ENCODE measurements around the gene SNX7.

DNA sequence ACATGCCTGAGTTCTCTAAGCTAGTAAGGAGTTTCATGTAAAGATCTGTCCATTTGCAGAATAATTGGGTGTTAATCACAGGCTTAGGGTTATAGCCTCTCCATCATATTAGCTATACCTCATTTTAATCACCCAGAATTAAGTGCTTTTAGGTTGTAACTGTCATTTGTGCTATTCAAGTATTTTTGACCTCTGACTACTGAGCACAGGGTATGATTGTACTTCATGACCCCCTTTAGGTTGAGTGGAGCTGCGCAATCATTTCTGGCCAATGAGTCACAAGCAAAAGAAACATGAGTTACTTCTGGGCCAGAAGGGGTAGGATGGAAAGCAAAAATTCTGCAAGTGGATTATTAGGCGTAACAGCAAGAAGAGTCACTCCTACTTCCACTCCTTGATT lies 8.4 kb upstream of the SNX7 start:
- TF ChIP-seq CTCF (conservative IDR thresholded peaks at IDR 0.05 in 1 of 2, IDR thresholded peaks at IDR 0.05 in 1 of 2; ENCODE audit: extremely low read depth in 1 of 2, insufficient read depth in 1 of 2, low read depth in 1 of 2, low read length in 2 of 2) = no peak
- no peak for TF ChIP-seq EZH2 (IDR thresholded peaks at IDR 0.05; ENCODE audit: borderline replicate concordance, low read length)
